ENCODE data around the gene PTCHD1.

DNA sequence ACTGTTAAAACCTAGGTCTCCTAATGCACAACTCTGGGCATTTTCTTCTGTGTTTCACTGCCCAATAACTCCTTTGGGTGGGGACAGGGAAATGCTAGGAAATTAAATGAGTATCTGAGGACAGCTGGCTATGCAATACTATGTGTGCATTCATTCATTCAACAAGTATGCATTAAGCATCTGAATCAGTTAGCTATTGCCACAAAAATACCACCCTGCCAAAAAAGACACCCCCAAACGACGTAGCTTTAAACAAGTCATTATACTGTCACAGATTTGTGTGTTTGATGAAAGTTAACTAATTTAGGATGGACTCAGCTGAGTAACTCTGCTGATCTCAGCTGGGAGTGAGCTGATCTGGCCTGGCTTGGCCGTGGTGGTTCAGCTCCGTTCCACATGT lies 29.8 kb upstream of the PTCHD1 start:
- TF ChIP-seq TAF1 (IDR thresholded peaks at IDR 0.05; ENCODE audit: low read depth, low read length) = no peak
- no peak for TF ChIP-seq POLR2A (IDR thresholded peaks at IDR 0.05; ENCODE audit: low read depth, low read length)
- no peak for TF ChIP-seq POLR2AphosphoS5 (IDR thresholded peaks at IDR 0.05; ENCODE audit: low read depth, low read length)
- no peak for TF ChIP-seq POU2F2 (IDR thresholded peaks at IDR 0.05; ENCODE audit: low read depth, low read length)
- no peak for TF ChIP-seq SPI1 (IDR thresholded peaks at IDR 0.05; ENCODE audit: low read depth, low read length)
- TF ChIP-seq PAX5 (IDR thresholded peaks at IDR 0.05; ENCODE audit: insufficient read depth, low read length, severe bottlenecking) = no peak
